ENCODE measurements around the gene PRIM2.
"Not testable (repeated sequence)": the region's sequence is repeated elsewhere in the genome, so short reads cannot be mapped to it uniquely, and the experiment has no call there.

DNA sequence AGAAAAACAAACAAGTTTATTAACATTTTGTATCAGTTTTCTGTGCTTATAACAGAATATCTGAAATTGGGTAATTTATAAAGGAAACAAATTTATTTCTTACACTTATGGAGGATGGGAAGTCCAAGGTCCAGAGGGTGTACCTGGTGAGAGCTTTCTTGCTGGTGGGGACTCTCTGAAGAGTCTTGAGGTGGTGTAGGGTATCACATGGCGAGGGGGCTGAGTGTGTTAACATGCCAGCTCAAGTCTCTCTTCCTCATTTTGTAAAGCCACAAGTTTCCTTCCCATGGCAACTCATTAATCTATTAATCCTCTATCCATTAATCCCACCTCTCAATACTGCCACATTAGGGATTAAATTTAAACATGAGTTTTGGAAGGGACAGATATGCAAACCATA, 212.3 kb downstream of the PRIM2 start:
- not testable (repeated sequence) for TF ChIP-seq EZH2phosphoT487 (IDR thresholded peaks at IDR 0.05; ENCODE audit: insufficient read depth, low read depth); EZH2 (IDR thresholded peaks at IDR 0.05; ENCODE audit: insufficient read depth, poor library complexity, severe bottlenecking)

All from GM23248 (cell line).